ENCODE measurements around the gene PPM1E. TPM values are rescaled to one million over a fixed set of nuclear protein-coding genes. Genes with fewer than 3 reads are reported as not detected.

PPM1E gene
- total RNA-seq, 1 donor from 2014 or later = 0.30 TPM

GRCh38 chr17:58998871-58999270 is 243.2 kb downstream of the PPM1E start:
- Histone ChIP-seq H3K4me1 (peaks cover 19% of the 10 kb centered on the region), H3K9me3 (no peaks in the 10 kb centered on the region), H3K27me3 (ENCODE audit: low read depth) (no peaks in the 10 kb centered on the region), H3K4me3 (no peak overlapping the region), H3K27ac (no peak overlapping the region), H3K36me3 (peaks cover 39% of the 10 kb centered on the region)
- intact Hi-C loops (cut with DNase I) = no loop called here
- ATAC-seq = no peak
- no peak for TF ChIP-seq CTCF (IDR thresholded peaks at IDR 0.05)
- no peak for DNase-seq

- no peak for TF ChIP-seq CTCF (IDR thresholded peaks at IDR 0.05)
- H3K36me3 ChIP-seq = peaks cover 39% of the 10 kb centered on the region
- no peak overlapping the region for H3K27ac ChIP-seq
- H3K9me3 ChIP-seq = no peaks in the 10 kb centered on the region
- no peak overlapping the region for H3K4me3 ChIP-seq
- ATAC-seq = no peak
- DNase-seq = no peak
- peaks cover 19% of the 10 kb centered on the region for H3K4me1 ChIP-seq
- no peaks in the 10 kb centered on the region for H3K27me3 ChIP-seq (ENCODE audit: low read depth)
- intact Hi-C loops (cut with DNase I) = no loop called here
Observed at GRCh38 chr17:58999500-58999899, 243.8 kb downstream of the PPM1E start.

- Histone ChIP-seq H3K4me3 (no peak overlapping the region), H3K9me3 (no peaks in the 10 kb centered on the region), H3K36me3 (peaks cover 39% of the 10 kb centered on the region), H3K27me3 (ENCODE audit: low read depth) (no peaks in the 10 kb centered on the region), H3K27ac (no peak overlapping the region), H3K4me1 (peaks cover 19% of the 10 kb centered on the region)
- no peak for DNase-seq
- intact Hi-C loops (cut with DNase I) = loop anchor here (10.0 kb wide), 1 partner anchor 285 kb away; no protein-coding TSS in a partner anchor
- no peak for TF ChIP-seq CTCF (IDR thresholded peaks at IDR 0.05)
- no peak for ATAC-seq
Observed at GRCh38 chr17:59000022-59000421, 244.4 kb downstream of the PPM1E start.

GRCh38 chr17:59001158-59001814 is 245.6 kb downstream of the PPM1E start:
- H3K27ac ChIP-seq = peak overlapping the region; percentile 56
- H3K4me3 ChIP-seq = no peak overlapping the region

GRCh38 chr17:59002126-59002525 is 246.5 kb downstream of the PPM1E start:
- intact Hi-C loops (cut with DNase I) = loop anchor here (10.0 kb wide), 1 partner anchor 287 kb away; no protein-coding TSS in a partner anchor
- Histone ChIP-seq H3K27ac (peak overlapping the region; percentile 56), H3K36me3 (peaks cover 33% of the 10 kb centered on the region), H3K4me3 (no peak overlapping the region), H3K4me1 (peaks cover 19% of the 10 kb centered on the region), H3K27me3 (ENCODE audit: low read depth) (no peaks in the 10 kb centered on the region), H3K9me3 (no peaks in the 10 kb centered on the region)
- ATAC-seq = no peak
- TF ChIP-seq CTCF (IDR thresholded peaks at IDR 0.05) = no peak
- DNase-seq = no peak

More at GRCh38 chr17:59001158-59001814, 245.6 kb downstream of the PPM1E start:
- DNase-seq (peak; percentile 67), ATAC-seq (peak; percentile 85)
- Histone ChIP-seq H3K27me3 (ENCODE audit: low read depth) (no peaks in the 10 kb centered on the region), H3K9me3 (no peaks in the 10 kb centered on the region), H3K4me1 (peaks cover 19% of the 10 kb centered on the region), H3K36me3 (peaks cover 34% of the 10 kb centered on the region)
- intact Hi-C loops (cut with DNase I) = loop anchor here (10.0 kb wide), 1 partner anchor 286 kb away; no protein-coding TSS in a partner anchor
- TF ChIP-seq CTCF (IDR thresholded peaks at IDR 0.05) = no peak

All from lower lobe of right lung (tissue), 2 donors.